HG02610 (cell line): ENCODE data around the gene INMT.

Experiments used
- ATAC-seq: cut with Tn5 transposase; IDR thresholded peaks from one replicate; pipeline ENCODE4 v1.9.1; 2021; ENCODE audit warnings: mild to moderate bottlenecking, moderate library complexity; ENCODE audit not compliant: unreplicated experiment

INMT gene

DNA sequence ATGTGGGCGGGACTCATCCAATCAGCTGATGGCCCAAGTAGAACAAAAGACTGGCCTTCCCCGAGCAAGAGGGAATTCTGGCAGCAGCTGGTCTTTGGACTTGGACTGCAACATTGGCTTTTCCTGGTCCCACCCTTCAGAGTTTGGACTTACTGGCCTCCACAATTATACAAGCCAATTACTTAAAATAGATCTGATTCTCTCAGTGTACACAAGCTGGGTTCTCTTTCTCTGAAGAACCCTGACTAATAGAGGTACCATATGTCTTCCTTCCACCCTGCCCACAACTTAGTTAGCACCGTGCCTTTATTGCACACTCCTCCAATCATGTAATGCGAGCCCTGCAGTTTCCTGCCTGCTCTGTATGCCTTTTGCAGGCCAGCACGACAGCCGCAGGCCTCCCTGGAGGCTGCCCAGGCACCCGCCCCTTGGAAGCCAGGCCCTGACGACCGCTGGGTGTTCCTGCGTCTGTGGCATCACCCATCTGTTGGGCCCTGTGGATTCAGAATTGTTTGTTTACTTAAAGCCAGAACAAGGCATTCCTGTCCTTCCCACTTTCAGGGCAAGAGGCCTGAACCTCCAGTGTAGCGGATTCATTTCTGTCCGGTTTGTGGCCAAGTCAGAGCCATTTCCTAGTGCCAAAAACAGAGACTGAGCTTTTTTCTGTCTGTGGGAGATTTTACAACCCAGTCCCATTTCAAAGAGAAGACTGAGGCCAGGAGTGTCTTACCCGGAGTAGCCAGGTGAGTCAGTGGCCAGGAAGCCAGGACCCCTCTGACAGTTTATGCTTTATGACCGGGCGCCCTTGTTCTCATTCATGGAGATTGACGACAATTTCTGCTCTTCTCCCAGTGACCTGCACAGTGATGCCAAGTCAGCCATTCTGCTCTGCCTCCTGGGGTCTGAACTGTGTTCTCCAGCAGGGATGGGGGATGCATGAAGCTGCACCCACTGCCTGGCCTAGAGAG, 968 bp upstream of the INMT start:
- no peak for ATAC-seq

DNA sequence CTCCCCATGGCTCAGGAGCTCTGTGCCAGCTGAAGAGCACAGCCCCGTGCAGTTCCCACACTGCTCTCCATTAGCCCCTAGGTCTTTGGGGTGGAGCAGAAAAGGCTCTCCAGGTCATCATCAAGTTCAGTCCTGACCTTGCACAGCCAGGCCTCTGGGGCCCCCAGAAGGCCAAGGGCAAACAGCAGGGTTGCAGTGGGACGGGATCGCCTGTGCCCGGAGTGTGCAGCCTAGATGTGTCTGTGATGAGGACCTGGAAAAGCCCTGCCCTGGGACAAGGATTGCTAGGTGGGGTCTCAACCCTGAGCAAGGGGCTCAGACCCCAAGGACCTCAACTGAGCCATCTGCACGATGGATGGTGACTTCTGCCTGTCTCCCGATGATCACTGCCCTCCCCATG, 549 bp downstream of the INMT start:
- no peak for ATAC-seq

DNA sequence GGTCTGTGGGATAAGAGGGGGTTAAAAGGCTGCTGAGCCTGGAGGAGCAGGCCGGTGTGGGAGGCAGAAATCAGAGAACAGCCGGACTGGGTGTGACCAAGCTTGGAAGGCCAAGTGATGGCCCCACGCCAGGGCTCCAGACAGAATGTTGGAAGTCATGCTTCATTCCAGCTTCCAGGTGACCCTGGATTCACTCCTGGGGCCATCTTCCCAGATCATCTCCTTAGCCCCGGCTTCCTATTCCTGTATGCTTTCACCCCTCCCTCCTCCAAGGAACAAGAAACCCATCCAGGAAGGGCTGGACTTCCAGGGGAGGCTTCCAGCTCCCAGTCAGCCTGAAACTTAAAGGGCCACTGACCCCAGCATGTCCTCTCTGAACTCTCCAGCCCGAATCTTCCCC, 1.0 kb downstream of the INMT start:
- no peak for ATAC-seq

DNA sequence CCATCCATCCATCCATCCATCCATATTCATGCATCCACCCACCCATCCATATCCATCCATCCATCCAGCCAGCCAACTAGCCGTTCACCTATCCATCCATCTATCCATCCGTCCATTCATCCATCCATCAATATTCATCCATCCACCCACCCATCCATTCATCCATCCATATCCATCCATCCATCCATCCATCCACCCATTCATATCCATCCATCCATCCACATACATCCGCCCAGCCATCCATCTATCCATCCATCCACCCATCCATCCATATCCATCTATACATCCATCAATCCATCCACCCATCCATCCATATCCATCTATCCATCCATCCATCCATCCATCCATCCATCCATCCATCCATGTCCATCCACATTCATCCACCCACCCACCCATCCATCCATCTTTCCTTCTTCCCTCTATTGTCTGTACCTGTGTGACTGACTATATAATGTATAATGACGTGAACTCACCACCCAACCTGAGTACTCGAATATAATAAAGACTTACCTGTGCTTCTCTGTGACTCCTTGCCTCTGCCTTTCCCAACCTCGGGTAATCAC, 2.5 kb downstream of the INMT start:
- no peak for ATAC-seq

DNA sequence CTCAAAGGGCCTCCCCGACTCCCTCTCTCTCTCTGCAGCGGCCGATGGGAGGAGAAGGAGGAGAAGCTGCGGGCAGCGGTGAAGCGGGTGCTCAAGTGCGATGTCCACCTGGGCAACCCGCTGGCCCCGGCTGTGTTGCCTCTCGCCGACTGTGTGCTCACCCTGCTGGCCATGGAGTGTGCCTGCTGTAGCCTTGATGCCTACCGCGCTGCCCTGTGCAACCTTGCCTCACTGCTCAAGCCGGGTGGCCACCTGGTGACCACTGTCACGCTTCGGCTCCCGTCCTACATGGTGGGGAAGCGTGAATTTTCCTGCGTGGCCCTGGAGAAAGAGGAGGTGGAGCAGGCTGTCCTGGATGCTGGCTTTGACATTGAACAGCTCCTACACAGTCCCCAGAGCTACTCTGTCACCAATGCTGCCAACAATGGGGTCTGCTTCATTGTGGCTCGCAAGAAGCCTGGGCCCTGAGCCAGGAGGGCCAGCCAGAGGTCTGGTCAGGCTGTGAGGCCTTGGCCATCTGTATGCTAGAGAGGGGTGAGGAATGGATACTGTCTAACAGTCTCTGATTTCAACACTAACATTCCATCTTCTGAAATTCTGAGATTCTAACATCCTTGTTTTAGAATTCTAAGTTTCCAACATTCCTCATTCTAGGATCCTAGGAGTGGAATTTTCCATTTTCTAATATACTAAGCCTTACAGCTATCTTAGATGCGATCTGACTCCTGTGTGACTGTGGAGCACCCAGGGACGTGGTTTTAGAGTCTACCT, 3.6 kb downstream of the INMT start:
- ATAC-seq, result no peak

DNA sequence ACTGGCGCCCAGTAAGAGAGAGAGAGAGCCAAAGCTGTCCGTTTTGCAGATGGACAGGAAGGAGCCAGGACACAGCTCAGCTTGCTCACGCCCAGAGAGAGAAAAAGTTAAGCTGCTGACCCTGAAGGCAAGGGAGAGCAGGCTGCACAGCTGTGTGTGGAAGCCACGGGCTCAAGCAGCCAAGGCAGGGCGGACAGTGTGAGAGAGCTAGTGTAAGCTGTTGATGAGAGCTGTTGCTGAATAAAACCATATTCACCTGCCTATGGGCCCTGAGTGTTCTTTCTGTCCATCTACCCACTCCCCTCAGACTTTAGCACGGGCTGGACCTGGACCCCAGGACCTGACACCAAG, 5.4 kb downstream of the INMT start:
- ATAC-seq, result no peak

DNA sequence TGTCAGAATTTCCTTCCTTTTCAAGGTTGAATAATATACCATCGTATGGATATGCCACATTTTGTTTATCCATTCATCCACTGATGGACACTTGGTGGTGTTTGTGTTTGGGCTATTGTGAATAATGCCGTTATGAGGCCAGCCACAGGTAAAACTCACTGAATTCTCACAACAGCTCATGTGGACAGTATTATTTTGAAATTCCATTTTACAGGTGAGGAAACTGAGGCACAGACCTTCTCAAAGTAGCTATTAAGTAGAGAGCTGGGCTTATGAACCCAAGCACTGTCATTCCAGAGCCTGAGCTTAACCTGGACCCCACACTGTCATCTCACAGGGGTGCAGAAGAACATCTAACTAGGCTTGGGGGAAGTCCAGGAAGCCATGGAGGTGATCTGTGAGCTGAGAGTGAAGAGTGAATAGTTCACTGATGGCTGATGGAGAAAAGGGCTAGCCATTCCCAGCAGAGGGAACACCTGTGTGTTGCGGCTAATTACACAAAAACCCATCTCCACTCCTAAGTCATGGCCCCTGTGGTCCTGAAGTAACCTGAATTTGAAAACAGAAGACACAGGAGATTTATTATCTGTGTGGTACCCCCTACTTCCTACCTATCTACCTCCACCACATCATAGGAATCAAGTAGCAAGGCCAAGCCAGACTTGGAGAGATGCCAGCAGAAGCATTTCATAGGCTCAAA, 8.7 kb downstream of the INMT start:
- ATAC-seq, result no peak

DNA sequence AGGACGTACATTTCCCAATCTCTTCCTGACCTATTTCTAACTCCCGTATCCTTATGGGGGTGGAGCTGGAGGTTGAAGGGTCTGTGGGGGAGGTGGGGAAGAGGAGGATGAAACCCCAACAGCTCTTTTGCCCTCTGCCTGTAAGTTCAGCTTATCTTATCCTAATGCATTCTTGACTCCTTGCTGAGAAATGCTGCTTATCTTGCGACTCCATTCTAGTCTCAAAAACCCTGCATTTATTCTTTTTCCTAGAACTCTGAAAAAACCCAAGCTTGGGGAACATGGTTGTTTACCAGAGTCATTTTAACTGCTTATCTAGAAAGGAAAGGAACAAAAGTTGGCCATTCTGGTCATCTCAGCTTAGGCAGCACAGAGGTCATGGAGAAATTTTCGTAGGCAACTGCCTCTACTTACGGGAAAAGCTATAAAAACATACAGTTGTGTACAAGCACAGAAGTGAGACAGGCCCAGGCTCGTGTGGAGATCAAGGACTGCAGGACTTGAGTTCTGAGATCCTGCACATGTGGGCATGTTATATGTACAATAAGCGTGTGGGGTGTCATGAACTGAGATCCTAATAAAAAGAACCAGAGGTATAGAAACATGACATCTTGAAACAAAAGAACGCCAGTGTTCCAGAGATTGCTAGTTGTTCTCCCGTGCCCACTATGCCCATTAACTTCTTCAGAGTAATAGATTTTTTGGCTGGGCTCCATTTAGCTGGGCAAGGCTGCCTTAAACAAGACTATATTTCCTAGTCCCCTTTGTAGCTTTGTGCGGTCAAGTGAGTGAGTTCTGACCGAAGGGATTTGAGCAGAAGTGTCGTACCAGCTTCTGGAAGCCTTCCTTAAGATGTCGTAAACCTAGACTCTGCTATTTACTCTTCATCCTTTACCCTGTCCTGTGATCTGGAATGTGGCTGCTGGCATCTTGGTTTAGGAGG, 9.6 kb downstream of the INMT start:
- ATAC-seq, result no peak

DNA sequence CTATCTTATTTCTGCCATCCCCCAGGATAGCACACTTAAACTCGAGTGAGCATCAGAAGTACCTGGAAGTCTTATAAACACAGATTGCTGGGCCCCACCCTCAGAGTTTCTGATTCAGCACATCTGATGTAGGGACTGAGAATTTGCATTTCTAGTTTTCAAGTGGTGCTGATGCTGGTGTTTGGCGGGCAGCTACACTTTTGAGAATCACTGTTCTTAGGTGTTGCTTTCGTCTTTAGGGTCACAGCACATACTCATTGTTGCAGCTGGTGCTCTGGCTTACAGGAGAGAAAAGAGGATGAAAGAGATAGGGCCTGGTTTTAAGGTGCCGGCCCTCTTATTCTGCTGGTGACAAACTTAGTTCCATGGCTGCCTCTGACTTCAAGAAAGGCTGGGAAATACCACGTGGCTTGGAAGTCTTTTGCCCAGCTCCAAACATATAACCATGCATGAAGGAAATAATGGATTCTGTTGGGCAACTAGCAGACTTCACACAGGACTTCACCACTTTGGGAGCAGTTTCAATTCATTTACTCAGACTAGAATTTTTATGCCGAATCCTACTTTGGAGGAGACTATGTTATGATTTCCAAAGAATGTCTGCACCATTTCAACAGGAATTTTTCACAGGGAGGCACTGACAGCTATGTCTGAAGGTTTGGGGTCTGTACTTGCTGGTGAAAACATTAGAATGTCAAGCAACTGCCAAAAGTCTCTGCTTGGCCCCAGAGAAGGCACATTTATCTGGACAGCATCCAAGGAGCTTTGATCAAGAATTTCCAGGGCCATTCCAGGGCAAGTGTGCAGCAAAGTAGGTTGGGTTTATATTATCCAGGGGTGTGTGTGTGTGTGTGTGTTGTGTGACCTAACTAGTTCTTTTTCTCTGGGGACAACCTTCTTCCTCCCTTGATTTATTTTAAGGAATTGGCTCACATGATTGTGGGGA, 12.4 kb downstream of the INMT start:
- ATAC-seq, result peak; percentile 92

DNA sequence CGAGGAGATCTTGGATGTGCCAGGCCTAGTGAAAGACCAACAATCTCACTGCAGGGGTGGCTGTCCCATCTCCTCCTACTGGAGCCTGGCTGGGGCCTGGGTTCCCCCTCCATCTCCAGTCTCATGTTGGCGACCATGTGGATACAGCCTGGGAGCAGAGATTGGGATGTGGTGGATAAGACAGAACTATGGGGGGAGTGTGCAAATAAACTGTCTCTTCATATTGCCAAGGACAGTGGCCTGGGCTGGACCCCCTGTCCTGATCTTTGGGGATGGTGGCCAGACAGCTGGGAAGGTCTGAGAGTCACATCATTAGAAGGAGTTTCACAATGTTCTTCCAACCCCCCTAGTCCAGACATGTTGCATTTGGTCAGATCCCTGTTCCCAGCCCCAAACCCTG, 13.5 kb downstream of the INMT start:
- ATAC-seq, result no peak

DNA sequence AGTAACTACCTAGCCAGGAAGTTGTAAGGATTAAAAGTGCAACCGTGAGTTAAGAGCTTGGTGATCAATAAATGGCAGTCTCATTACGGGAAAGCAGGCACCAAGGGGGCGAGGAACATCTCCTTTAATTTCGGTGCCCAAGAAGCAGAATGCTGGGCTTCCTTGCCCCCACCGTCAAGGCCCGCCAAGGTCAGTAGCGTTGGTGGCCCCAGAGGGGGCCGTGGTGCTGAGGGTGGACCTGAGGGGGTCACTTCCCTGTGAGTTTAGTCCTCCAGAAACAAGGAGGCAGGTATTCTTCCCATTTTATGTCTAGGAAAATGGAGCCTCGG, 18.9 kb downstream of the INMT start:
- no peak for ATAC-seq

DNA sequence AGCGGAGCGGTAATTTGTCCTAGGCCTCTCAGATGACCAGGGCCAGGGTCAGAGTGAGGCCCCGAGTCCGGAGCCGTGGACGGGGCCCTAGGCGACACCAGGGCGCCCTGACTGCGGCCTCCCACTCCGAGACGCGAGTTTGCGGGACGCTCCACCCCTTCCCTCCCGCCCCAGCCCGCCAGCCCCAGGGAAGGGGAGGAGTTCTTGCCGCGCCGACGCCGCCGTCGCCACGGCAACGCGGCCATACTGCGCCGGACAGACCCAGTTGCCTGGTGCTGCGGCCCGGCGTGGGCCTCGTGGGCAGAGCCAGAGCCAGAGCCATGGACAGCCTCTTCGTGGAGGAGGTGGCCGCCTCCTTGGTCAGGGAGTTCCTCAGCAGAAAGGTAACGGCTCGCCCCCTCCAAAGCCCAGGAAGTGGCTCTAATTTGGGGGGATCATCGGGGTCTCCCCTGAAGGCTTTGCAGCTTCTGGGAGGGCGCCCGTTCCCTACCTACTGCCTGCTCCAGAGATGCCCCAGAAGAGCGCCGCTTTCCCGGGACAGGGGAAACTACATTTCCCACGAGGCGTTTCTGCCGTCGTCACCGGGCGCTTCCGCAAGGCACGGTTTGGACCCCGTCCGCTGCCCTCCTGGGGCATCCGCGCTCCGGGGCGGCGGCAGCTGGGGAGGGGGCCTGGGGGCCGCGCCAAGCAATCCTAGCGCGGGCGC, 19.4 kb downstream of the INMT start, which contains the start of gene MINDY4:
MINDY4 (plus strand) TSS at position 244 of the 706 bp plus-strand sequence; CDS start at position 321, 77 bp downstream.
- peak; percentile 94 for ATAC-seq

DNA sequence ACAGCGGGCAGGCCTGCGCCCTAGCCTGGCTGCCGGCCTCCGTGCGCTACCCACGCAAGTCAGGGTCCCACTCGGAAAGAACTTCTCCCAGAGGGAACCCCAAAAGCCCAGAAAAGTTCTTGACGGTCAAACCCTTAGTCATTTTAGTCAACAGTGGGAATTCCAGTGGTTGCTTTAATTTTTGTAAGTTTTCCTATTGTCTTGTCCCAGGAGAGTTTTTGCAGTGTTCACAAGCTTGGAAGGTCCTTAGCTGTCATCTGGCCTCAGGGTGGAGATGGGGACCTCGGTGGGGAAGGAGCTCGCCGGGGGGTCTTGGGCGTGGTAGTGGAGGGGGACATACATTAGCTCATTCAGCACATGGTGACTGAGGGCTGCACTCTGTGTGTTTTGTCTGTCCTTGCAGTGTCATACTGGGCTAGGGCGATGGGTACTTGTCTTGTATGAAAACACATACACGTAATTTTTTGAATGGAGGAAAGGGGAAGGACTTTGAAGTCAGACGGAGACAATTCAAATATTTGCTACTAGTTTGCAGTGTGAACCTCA, 20.0 kb downstream of the INMT start:
- peak; percentile 32 for ATAC-seq

DNA sequence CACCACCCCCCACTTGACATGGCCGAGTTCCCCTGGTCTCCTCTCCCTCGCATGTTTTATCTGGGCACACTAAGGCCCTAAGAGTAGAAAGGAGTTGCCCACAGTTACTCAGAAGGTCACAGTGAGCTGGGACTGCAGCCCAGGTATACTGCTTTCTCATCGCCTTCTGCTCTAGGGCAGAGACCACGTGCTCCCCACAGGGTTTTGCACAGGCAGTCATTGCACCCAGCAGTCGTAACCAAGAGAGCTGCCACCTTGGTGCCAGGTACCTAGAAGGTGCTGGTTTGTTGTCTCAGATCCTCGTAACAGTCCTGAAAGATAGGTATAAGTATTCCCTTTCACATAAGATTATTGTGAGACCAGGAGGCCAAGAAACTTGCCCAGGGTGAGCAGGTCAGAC, 21.0 kb downstream of the INMT start:
- ATAC-seq, result no peak

DNA sequence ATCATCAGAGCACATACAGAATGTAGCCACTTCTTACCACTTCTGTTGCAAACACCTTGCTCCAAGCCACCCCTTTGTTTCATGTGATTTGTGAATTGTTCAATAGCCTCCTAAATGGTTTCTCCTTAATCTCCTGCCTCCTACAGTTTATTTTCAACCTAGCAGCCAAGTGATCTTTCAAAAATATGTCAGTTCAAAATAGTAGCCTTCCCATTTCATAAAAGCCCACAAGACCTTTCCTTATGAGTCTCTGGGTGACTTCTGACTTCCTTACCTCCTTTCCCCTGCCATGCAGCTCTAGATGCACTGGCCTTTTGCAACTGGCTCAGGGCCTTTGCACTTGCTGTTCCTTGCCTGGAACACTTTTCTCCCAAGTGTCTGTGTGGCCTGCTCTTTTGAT, 24.1 kb downstream of the INMT start:
- no peak for ATAC-seq

DNA sequence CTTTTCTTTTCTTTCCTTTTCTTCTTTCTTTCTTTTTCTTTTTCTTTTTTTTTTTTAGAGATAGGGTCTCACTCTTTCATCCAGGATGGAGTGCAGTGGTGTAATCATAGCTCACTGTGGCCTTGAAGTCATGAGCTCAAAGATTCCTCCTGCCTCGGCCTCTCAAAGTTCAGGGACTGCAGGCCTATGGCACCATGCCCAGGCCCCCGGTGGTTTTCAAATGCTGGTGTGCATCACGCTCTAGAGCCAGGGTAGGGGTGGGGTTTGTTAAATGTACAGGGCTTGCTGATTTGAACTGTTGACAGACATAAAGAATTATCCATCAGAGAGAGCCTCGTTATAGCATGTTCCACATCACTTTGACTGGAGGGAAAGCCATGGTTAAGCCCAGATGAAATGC, 25.0 kb downstream of the INMT start:
- ATAC-seq, result no peak

DNA sequence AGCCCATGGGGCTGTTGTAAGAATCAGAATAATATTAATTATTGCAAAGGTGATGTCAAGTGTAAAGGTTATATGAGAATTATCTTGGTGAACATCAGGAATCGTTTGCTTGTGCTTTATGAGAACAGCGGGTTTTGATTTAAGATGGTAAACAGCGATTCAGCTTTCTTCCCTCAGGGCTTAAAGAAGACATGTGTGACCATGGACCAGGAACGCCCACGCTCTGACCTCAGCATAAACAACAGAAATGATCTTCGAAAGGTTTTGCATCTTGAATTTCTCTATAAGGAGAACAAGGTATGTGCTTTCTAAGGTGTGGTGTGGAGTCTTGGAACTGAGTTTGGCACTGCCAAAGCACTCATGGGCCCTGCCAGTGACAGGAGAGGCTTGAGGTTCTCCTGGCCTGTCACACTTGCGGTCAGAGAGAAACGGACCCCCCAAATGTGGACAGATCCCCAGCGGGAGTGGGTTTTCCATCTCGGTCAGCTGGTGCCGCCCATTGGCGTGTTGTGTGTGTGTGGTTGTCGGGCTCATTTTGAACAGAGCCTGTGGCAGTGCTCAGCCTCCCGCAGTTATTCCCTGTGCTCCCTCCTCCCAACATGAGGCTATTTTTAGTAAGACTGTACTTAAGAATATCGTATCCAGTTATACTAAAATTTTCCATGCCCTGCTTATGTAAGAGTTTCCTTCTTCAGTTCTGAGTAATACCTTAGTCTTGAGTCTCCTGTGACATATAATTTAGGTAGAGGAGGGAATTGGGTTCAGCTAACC, 26.5 kb downstream of the INMT start:
- no peak for ATAC-seq
